ENCODE results near the gene CD274. TPM values are rescaled to one million over a fixed set of nuclear protein-coding genes. Genes with fewer than 3 reads are reported as not detected.
"Not testable (repeated sequence)": the region's sequence is repeated elsewhere in the genome, so short reads cannot be mapped to it uniquely, and the experiment has no call there.

The CD274 gene
- total and polyA plus RNA-seq, 2 of the 8 experiments (the other 6 are each of a cell fraction or from before 2014, with no cell fraction given), result 0.08 to 0.15 TPM

DNA sequence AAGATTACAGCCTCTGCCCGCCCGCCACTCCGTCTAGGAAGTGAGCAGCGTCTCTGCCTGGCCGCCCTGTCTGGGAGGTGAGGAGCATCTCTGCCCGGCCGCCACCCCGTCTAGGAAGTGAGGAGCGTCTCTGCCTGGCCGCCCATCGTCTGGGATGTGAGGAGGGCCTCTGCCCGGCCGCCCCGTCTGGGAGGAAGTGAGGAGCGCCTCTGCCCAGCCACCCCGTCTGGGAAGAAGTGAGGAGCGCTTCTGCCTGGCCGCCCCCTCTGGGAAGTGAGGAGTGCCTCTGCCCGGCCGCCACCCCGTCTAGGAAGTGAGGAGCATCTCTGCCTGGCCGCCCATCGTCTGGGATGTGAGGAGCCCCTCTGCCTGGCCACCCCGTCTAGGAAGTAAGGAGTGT lies 17.5 kb upstream of the CD274 start:
- H2BK5ac ChIP-seq (ENCODE audit: low read depth, low read length), result not testable (repeated sequence)

DNA sequence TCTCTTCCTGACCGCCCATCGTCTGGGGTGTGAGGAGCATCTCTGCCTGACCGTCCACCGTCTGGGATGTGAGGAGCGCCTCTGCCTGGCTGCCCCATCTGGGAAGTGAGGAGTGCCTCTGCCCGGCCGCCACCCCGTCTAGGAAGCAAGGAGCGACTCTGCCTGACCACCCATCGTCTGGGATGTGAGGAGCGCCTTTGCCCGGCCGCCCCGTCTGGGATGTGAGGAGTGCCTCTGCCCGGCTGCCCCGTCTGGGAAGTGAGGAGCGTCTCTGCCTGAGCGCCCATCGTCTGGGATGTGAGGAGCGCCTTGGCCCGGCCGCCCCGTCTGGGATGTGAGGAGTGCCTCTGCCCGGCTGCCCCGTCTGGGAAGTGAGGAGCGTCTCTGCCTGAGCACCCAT lies 17.0 kb upstream of the CD274 start:
- H3K27ac ChIP-seq (ENCODE audit: low read depth, low read length); H3K4me1 ChIP-seq (replicated peaks in 1 of 4; ENCODE audit: control insufficient read depth in 3 of 4, insufficient read depth in 4 of 4, low read length in 3 of 4); H3K23ac ChIP-seq (ENCODE audit: insufficient read length); H3K9ac ChIP-seq (replicated peaks in 1 of 4; ENCODE audit: extremely low read depth in 1 of 4, low read depth in 3 of 4, low read length in 3 of 4); H2BK20ac ChIP-seq (ENCODE audit: low read length); H2BK5ac ChIP-seq (ENCODE audit: low read depth, low read length); H3K79me2 ChIP-seq (ENCODE audit: control insufficient read depth in 1 of 2, insufficient read depth in 2 of 2, low read length in 2 of 2); CTCF ChIA-PET (ENCODE audit: partially characterized antibody); H3K79me1 ChIP-seq (ENCODE audit: low read depth, low read length); H4K8ac ChIP-seq (ENCODE audit: extremely low read depth, insufficient read depth, low read length); FAIRE-seq; H2AK5ac ChIP-seq (ENCODE audit: low read depth, low read length); H3K4ac ChIP-seq (replicated peaks; ENCODE audit: insufficient read length, low read depth, low read length); H4K5ac ChIP-seq (ENCODE audit: insufficient read length, low read depth, low read length); DNase-seq (ENCODE audit: low read depth in 1 of 2, low spot score in 2 of 2); POLR2A ChIA-PET (ENCODE audit: partially characterized antibody); H3K14ac ChIP-seq (ENCODE audit: insufficient read length); H2BK120ac ChIP-seq (replicated peaks; ENCODE audit: low read depth, low read length); H3K23me2 ChIP-seq (ENCODE audit: low read depth, low read length); H3K4me3 ChIP-seq (ENCODE audit: extremely low read depth in 1 of 4, insufficient read depth in 2 of 4, low read depth in 3 of 4, low read length in 4 of 4); H3K56ac ChIP-seq (replicated peaks; ENCODE audit: insufficient read length, low read depth, low read length); H2AFZ ChIP-seq (ENCODE audit: low read length); H3K18ac ChIP-seq (ENCODE audit: extremely low read depth, low read length); H3K27me3 ChIP-seq (replicated peaks in 1 of 4; ENCODE audit: control insufficient read depth in 3 of 4, extremely low read depth in 1 of 4, insufficient read depth in 3 of 4, low read length in 3 of 4); H3K4me2 ChIP-seq (ENCODE audit: insufficient read depth in 1 of 2, low read depth in 2 of 2, low read length in 2 of 2); H4K91ac ChIP-seq (replicated peaks; ENCODE audit: insufficient read length, low read length); H2BK12ac ChIP-seq (ENCODE audit: low read depth, low read length); H4K20me1 ChIP-seq (replicated peaks in 1 of 2; ENCODE audit: control insufficient read depth in 1 of 2, insufficient read depth in 2 of 2, low read length in 2 of 2); H2BK15ac ChIP-seq (ENCODE audit: low read length): not testable (repeated sequence)
- 94% methylated on average over 20 of the region's 26 CpGs; no CpG with 5 or more reads in 1 of the 2 experiments for WGBS, 2 experiments (ENCODE audit: extremely low coverage in 1 of 2, insufficient coverage in 1 of 2, insufficient read length in 1 of 2, insufficient replicate concordance in 2 of 2, low coverage in 1 of 2, low lambda C conversion rate in 2 of 2, missing lambda C conversion rate in 1 of 2)
- Histone ChIP-seq H3K36me3 (ENCODE audit: control insufficient read depth in 2 of 4, insufficient read depth in 4 of 4, low read length in 3 of 4) (peaks cover 3 to 24% (median 5%) of the 10 kb centered on the region in 4 experiments; a peak in 5 of 8 replicates), H3K9me3 (ENCODE audit: insufficient read depth in 2 of 2, low read depth in 1 of 2, low read length in 1 of 2) (peaks cover 3 to 27% of the 10 kb centered on the region in 2 experiments; a peak in 2 of 4 replicates)

More for the DNA sequence above, 17.5 kb upstream of the CD274 start:
- H3K18ac ChIP-seq (ENCODE audit: extremely low read depth, low read length); H3K4ac ChIP-seq (replicated peaks; ENCODE audit: insufficient read length, low read depth, low read length); H3K9ac ChIP-seq (replicated peaks in 1 of 4; ENCODE audit: extremely low read depth in 1 of 4, low read depth in 3 of 4, low read length in 3 of 4); H2AK5ac ChIP-seq (ENCODE audit: low read depth, low read length); H3K14ac ChIP-seq (ENCODE audit: insufficient read length); H3K79me2 ChIP-seq (ENCODE audit: control insufficient read depth in 1 of 2, insufficient read depth in 2 of 2, low read length in 2 of 2); H4K5ac ChIP-seq (ENCODE audit: insufficient read length, low read depth, low read length); H3K27me3 ChIP-seq (replicated peaks in 1 of 4; ENCODE audit: control insufficient read depth in 3 of 4, extremely low read depth in 1 of 4, insufficient read depth in 3 of 4, low read length in 3 of 4); H3K79me1 ChIP-seq (ENCODE audit: low read depth, low read length); FAIRE-seq; H2BK120ac ChIP-seq (replicated peaks; ENCODE audit: low read depth, low read length); H3K23ac ChIP-seq (ENCODE audit: insufficient read length); H3K4me1 ChIP-seq (replicated peaks in 1 of 4; ENCODE audit: control insufficient read depth in 3 of 4, insufficient read depth in 4 of 4, low read length in 3 of 4); H4K91ac ChIP-seq (replicated peaks; ENCODE audit: insufficient read length, low read length); H3K4me3 ChIP-seq (ENCODE audit: extremely low read depth in 1 of 4, insufficient read depth in 2 of 4, low read depth in 3 of 4, low read length in 4 of 4); H3K56ac ChIP-seq (replicated peaks; ENCODE audit: insufficient read length, low read depth, low read length); H2BK15ac ChIP-seq (ENCODE audit: low read length); H3K27ac ChIP-seq (ENCODE audit: low read depth, low read length); DNase-seq (ENCODE audit: low read depth in 1 of 2, low spot score in 2 of 2); H3K4me2 ChIP-seq (ENCODE audit: insufficient read depth in 1 of 2, low read depth in 2 of 2, low read length in 2 of 2); H3K23me2 ChIP-seq (ENCODE audit: low read depth, low read length); H4K8ac ChIP-seq (ENCODE audit: extremely low read depth, insufficient read depth, low read length); POLR2A ChIA-PET (ENCODE audit: partially characterized antibody); CTCF ChIA-PET (ENCODE audit: partially characterized antibody); H2AFZ ChIP-seq (ENCODE audit: low read length); H2BK12ac ChIP-seq (ENCODE audit: low read depth, low read length); H2BK20ac ChIP-seq (ENCODE audit: low read length); H4K20me1 ChIP-seq (replicated peaks in 1 of 2; ENCODE audit: control insufficient read depth in 1 of 2, insufficient read depth in 2 of 2, low read length in 2 of 2): not testable (repeated sequence)
- 91% methylated on average over 19 of the region's 24 CpGs; no CpG with 5 or more reads in 1 of the 2 experiments for WGBS, 2 experiments (ENCODE audit: extremely low coverage in 1 of 2, insufficient coverage in 1 of 2, insufficient read length in 1 of 2, insufficient replicate concordance in 2 of 2, low coverage in 1 of 2, low lambda C conversion rate in 2 of 2, missing lambda C conversion rate in 1 of 2)
- H3K9me3 ChIP-seq (ENCODE audit: insufficient read depth in 2 of 2, low read depth in 1 of 2, low read length in 1 of 2), result peaks cover 3 to 27% of the 10 kb centered on the region in 2 experiments; a peak in 2 of 4 replicates
- peaks cover 3 to 24% (median 5%) of the 10 kb centered on the region in 4 experiments; a peak in 5 of 8 replicates for H3K36me3 ChIP-seq (ENCODE audit: control insufficient read depth in 2 of 4, insufficient read depth in 4 of 4, low read length in 3 of 4)
